A673 (cell line): ENCODE measurements around the gene EVI5L.

Experiments used
- EZH2 ChIP-seq: fragments of 200-600 bp; sonication (generic); IDR thresholded peaks from 2 replicates; pipeline ENCODE4 v1.6.1; 2017; ENCODE audit warnings: borderline replicate concordance, low read depth, mild to moderate bottlenecking, mixed read lengths, antibody characterized with exemption, low read length; ENCODE audit not compliant: poor library complexity, severe bottlenecking
- TF ChIP-seq, protein P1 (sequence below): fragments of 300-800, 200-600 bp; sonication (generic); conservative IDR thresholded peaks from 2 replicates; pipeline ENCODE4 v1.5.1; 2017; ENCODE audit warnings: low read depth, mild to moderate bottlenecking, antibody characterized with exemption, low read length, moderate library complexity, mixed read lengths

DNA sequence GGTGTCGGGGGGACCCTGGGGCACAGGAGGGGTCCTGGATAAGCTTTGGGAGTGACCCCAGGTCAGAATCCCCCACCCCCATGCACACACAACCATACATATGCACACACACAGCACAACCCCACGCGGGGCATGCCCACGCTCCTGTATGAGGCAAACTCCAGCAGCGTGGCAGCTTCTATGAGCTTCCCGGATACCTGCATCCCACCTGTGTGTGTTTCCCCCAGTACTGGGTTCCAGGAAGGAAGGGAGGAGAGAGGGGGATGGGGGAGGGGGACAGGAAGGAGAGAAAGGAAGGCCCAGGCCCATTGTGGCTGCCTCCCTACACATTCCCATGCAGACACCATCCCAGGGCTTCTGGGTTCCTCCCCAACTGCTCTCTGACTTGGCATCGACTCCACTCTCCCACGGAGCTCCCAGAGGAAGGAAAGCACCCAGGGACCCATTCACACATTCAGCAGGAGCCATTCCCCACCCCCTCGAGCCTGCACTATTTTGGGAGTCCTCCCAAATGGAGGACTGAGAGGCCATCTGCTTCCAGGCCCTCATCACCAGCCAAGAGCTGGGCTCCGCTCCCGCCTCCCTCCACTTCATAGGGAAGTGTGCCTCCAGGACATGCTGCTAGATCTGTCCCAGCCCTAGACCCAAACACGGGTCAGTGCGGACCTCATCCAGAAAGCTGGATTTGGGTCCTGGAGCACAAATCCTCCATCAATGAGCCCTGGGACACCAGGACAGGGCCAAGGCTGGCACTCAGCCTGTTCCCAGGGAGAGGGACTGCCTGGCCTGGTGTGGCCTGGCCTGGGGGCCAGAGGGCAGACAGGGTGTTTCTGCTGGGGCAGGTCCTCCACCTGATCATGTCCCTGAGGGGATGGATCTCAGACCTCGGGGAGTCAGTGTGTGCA, 30.9 kb downstream of the EVI5L start:
- TF ChIP-seq, protein P1, sequence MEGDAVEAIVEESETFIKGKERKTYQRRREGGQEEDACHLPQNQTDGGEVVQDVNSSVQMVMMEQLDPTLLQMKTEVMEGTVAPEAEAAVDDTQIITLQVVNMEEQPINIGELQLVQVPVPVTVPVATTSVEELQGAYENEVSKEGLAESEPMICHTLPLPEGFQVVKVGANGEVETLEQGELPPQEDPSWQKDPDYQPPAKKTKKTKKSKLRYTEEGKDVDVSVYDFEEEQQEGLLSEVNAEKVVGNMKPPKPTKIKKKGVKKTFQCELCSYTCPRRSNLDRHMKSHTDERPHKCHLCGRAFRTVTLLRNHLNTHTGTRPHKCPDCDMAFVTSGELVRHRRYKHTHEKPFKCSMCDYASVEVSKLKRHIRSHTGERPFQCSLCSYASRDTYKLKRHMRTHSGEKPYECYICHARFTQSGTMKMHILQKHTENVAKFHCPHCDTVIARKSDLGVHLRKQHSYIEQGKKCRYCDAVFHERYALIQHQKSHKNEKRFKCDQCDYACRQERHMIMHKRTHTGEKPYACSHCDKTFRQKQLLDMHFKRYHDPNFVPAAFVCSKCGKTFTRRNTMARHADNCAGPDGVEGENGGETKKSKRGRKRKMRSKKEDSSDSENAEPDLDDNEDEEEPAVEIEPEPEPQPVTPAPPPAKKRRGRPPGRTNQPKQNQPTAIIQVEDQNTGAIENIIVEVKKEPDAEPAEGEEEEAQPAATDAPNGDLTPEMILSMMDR: no peak
- no peak for TF ChIP-seq EZH2
